CD14-positive monocyte (primary cell): Measurements from ENCODE around the gene GSTA5. TPM values are rescaled to one million over a fixed set of nuclear protein-coding genes. Genes with fewer than 3 reads are reported as not detected.
"Not testable (repeated sequence)": the region's sequence is repeated elsewhere in the genome, so short reads cannot be mapped to it uniquely, and the experiment has no call there.

Experiments
- DNase-seq, 3 donors: peaks; one replicate each; pipeline ENCODE4 v3.0.0-alpha.2; 2011 to 2022
- H2AFZ ChIP-seq: 2 replicates; pipeline ENCODE4 v1.6.0; 2012; ENCODE audit warnings: mild to moderate bottlenecking, low read depth, low read length, inconsistent platforms; ENCODE audit not compliant: insufficient read depth, poor library complexity, severe bottlenecking
- H3K27ac ChIP-seq, 2 donors: 1 replicate in 1 of 2; 2 replicates in 1 of 2; pipeline ENCODE4 v1.5.1; 2012 to 2013; ENCODE audit warnings: low read length in 2 of 2, control low read depth in 1 of 2, inconsistent platforms in 1 of 2, low read depth in 1 of 2, mild to moderate bottlenecking in 1 of 2
- H3K27me3 ChIP-seq, 2 donors: one replicate each; pipeline versions ENCODE4 v1.6.0 to v1.6.1; 2011 to 2013; ENCODE audit warnings: low read length in 2 of 2; ENCODE audit not compliant: control insufficient read depth in 2 of 2, insufficient read depth in 2 of 2
- H3K36me3 ChIP-seq, 2 donors: replicated peaks in 1 of 2; 1 replicate in 1 of 2; 2 replicates in 1 of 2; pipeline versions ENCODE4 v1.5.1 to v1.6.1; 2012 to 2013; ENCODE audit warnings: low read length in 2 of 2, control low read depth in 1 of 2, inconsistent platforms in 1 of 2, mild to moderate bottlenecking in 1 of 2; ENCODE audit not compliant: insufficient read depth in 2 of 2, control insufficient read depth in 1 of 2
- H3K4me1 ChIP-seq, 2 donors: 1 replicate in 1 of 2; 2 replicates in 1 of 2; pipeline versions ENCODE4 v1.5.1 to v1.6.1; 2012 to 2013; ENCODE audit warnings: low read length in 2 of 2, control low read depth in 1 of 2, inconsistent platforms in 1 of 2, mild to moderate bottlenecking in 1 of 2, moderate library complexity in 1 of 2; ENCODE audit not compliant: insufficient read depth in 2 of 2, control insufficient read depth in 1 of 2
- H3K4me2 ChIP-seq: replicated peaks from 2 replicates; pipeline ENCODE3; 2012; ENCODE audit warnings: low read length, moderate library complexity, mild to moderate bottlenecking; ENCODE audit not compliant: poor library complexity, severe bottlenecking; ENCODE audit errors: extremely low read depth
- H3K4me3 ChIP-seq, 3 experiments: fragments of 200-600 bp in 1 of 3; sonication (generic) in 1 of 3; replicated peaks in 1 of 3; 1 replicate in 2 of 3; 2 replicates in 1 of 3; pipeline ENCODE4 v1.5.1; 2011 to 2013; ENCODE audit warnings: low read length in 3 of 3, mild to moderate bottlenecking in 3 of 3, control low read depth in 2 of 3, low read depth in 2 of 3, inconsistent platforms in 1 of 3, moderate library complexity in 1 of 3
- H3K79me2 ChIP-seq: 2 replicates; pipeline ENCODE4 v1.6.0; 2012; ENCODE audit warnings: mild to moderate bottlenecking, control low read depth, inconsistent platforms, low read length, moderate library complexity; ENCODE audit not compliant: insufficient read depth
- H3K9ac ChIP-seq: 2 replicates; pipeline ENCODE4 v1.6.0; 2017; ENCODE audit warnings: low read length, mild to moderate bottlenecking; ENCODE audit not compliant: insufficient read depth, poor library complexity, severe bottlenecking
- H3K9me3 ChIP-seq, 2 donors: replicated peaks in 1 of 2; 1 replicate in 1 of 2; 2 replicates in 1 of 2; pipeline versions ENCODE4 v1.5.1 to v1.6.1; 2012 to 2013; ENCODE audit warnings: low read length in 2 of 2, control low read depth in 1 of 2; ENCODE audit not compliant: control insufficient read depth in 1 of 2, insufficient read depth in 1 of 2
- H4K20me1 ChIP-seq: 2 replicates; pipeline ENCODE4 v1.6.0; 2012; ENCODE audit warnings: mild to moderate bottlenecking, low read length, control low read depth, moderate library complexity; ENCODE audit not compliant: insufficient read depth
- H3K27ac Mint-ChIP-seq, 7 donors: one replicate each; pipeline ENCODE4 v1.8.0; 2020; ENCODE audit warnings: mild to moderate bottlenecking in 7 of 7, mixed read lengths in 7 of 7, moderate library complexity in 6 of 7, inconsistent platforms in 2 of 7
- H3K27me3 Mint-ChIP-seq, 3 donors: one replicate each; pipeline ENCODE4 v1.8.0; 2021 to 2022; ENCODE audit warnings: low read depth in 3 of 3, mild to moderate bottlenecking in 3 of 3, mixed read lengths in 3 of 3, moderate library complexity in 3 of 3, inconsistent platforms in 1 of 3
- H3K36me3 Mint-ChIP-seq, 2 donors: one replicate each; pipeline ENCODE4 v1.8.0; 2020; ENCODE audit warnings: mixed read lengths in 2 of 2, inconsistent platforms in 1 of 2, mild to moderate bottlenecking in 1 of 2
- H3K4me1 Mint-ChIP-seq: one replicate; pipeline ENCODE4 v1.8.0; 2020; ENCODE audit warnings: mild to moderate bottlenecking, mixed read lengths
- H3K4me3 Mint-ChIP-seq, 2 donors: one replicate each; pipeline ENCODE4 v1.8.0; 2020; ENCODE audit warnings: mild to moderate bottlenecking in 2 of 2, mixed read lengths in 2 of 2, moderate library complexity in 1 of 2
- H3K9me3 Mint-ChIP-seq, 7 donors: one replicate each; pipeline ENCODE4 v1.8.0; 2020 to 2022; ENCODE audit warnings: mixed read lengths in 7 of 7, mild to moderate bottlenecking in 6 of 7, moderate library complexity in 6 of 7, inconsistent platforms in 2 of 7
- CTCF ChIP-seq: fragments of 200-600 bp; IDR thresholded peaks from one replicate; pipeline ENCODE4 v1.8.0; 2022; ENCODE audit warnings: antibody characterized with exemption, mild to moderate bottlenecking
- WGBS: methylation state at CpG from one replicate; pipeline ENCODE4 v1.1.5; 2013; ENCODE audit warnings: missing lambda C conversion rate; ENCODE audit not compliant: insufficient coverage; 5-methylcytosine and 5-hydroxymethylcytosine counted together
- intact Hi-C, 2 donors: fragments of 100-400 bp; cut with micrococcal nuclease; formaldehyde crosslinking; loops; one replicate each; pipeline versions ENCODE4 v1.15.0 to v1.15.1; 2023
- polyA plus RNA-seq, 3 donors: library from polyadenylated mRNA; depleted of rRNA in 1 of 3; unstranded in 2 of 3; stranded (reverse) in 1 of 3; fragments of 300-500 nt in 2 of 3; fragments of >200 nt in 1 of 3; fragmentation: Illumina TruSeq in 2 of 3; gene quantifications; 1 replicate in 2 of 3; 2 replicates in 1 of 3; pipeline ENCODE4 v1.2.3, GENCODE V29; 2012 to 2021

GSTA5 gene
- polyA plus RNA-seq, 3 donors: not detected

GRCh38 chr6:52826513-52826912 is 14.1 kb downstream of the GSTA5 start:
- Histone ChIP-seq H2AFZ (no peak overlapping the region), H3K9ac (no peak overlapping the region), H3K4me2 (no peak overlapping the region), H3K4me3 (no peak overlapping the region), H3K27me3 (no peaks in the 10 kb centered on the region), H3K27ac (no peak overlapping the region), H3K36me3 (no peaks in the 10 kb centered on the region), H3K79me2 (no peaks in the 10 kb centered on the region), H3K9me3 (peaks cover 0 to 14% of the 10 kb centered on the region in 2 donors), H3K4me1 (no peaks in the 10 kb centered on the region), H4K20me1 (no peaks in the 10 kb centered on the region)
- peaks cover 11 to 20% (median 17%) of the 10 kb centered on the region in 7 donors for H3K9me3 Mint-ChIP-seq
- no peaks in the 10 kb centered on the region for H3K4me1 Mint-ChIP-seq
- WGBS: no CpG with 5 or more reads among the region's 1 CpG
- no peak for DNase-seq
- H3K27me3 Mint-ChIP-seq: peaks cover 0 to 3% (median 0%) of the 10 kb centered on the region in 3 donors
- TF ChIP-seq CTCF: no peak
- H3K4me3 Mint-ChIP-seq: no peak overlapping the region
- intact Hi-C loops: no loop called here
- no peaks in the 10 kb centered on the region for H3K36me3 Mint-ChIP-seq
- H3K27ac Mint-ChIP-seq: no peak overlapping the region

GRCh38 chr6:52825900-52826459 is 14.6 kb downstream of the GSTA5 start:
- DNase-seq, H3K4me3 Mint-ChIP-seq, H3K4me1 Mint-ChIP-seq, H4K20me1 ChIP-seq, H3K36me3 ChIP-seq, H3K79me2 ChIP-seq, H3K27ac ChIP-seq, H3K9ac ChIP-seq, H3K27me3 ChIP-seq, H3K4me1 ChIP-seq, H3K27me3 Mint-ChIP-seq, H3K27ac Mint-ChIP-seq, intact Hi-C loops, H3K4me2 ChIP-seq, H3K4me3 ChIP-seq, H3K36me3 Mint-ChIP-seq, H2AFZ ChIP-seq: not testable (repeated sequence)
- 100% methylated on average over 1 of the region's 4 CpGs for WGBS
- peaks cover 14 to 22% (median 18%) of the 10 kb centered on the region in 7 donors for H3K9me3 Mint-ChIP-seq
- H3K9me3 ChIP-seq: peaks cover 0 to 17% of the 10 kb centered on the region in 2 donors

- H3K27me3 Mint-ChIP-seq, H3K79me2 ChIP-seq, DNase-seq, H3K4me3 ChIP-seq, H2AFZ ChIP-seq, H4K20me1 ChIP-seq, H3K9ac ChIP-seq, H3K4me2 ChIP-seq, H3K27me3 ChIP-seq, H3K27ac ChIP-seq, H3K36me3 ChIP-seq, H3K4me1 ChIP-seq, H3K36me3 Mint-ChIP-seq, H3K27ac Mint-ChIP-seq, H3K4me3 Mint-ChIP-seq, H3K4me1 Mint-ChIP-seq, intact Hi-C loops: not testable (repeated sequence)
- WGBS: over 99% methylated on average over 20 of the region's 25 CpGs
- peaks cover 0 to 17% of the 10 kb centered on the region in 2 donors for H3K9me3 ChIP-seq
- H3K9me3 Mint-ChIP-seq: peaks cover 15 to 22% (median 20%) of the 10 kb centered on the region in 7 donors
Observed at GRCh38 chr6:52825270-52825793, 15.3 kb downstream of the GSTA5 start.
